DOHH2 (cell line): ENCODE results near the gene TRPC4AP.

Source experiments
- EZH2phosphoT487 ChIP-seq: fragments of 200-600 bp; sonication (generic); IDR thresholded peaks from 2 replicates; pipeline ENCODE4 v1.6.1; 2017; ENCODE audit warnings: borderline replicate concordance, mild to moderate bottlenecking, antibody characterized with exemption, low read length, moderate library complexity, mixed read lengths
- TF ChIP-seq, protein P1 (sequence below): fragments of 200-600 bp; sonication (generic); IDR thresholded peaks from one replicate; pipeline ENCODE4 v1.5.1; 2014; ENCODE audit warnings: antibody characterized with exemption, mild to moderate bottlenecking, low read depth, low read length; ENCODE audit not compliant: poor library complexity, severe bottlenecking

DNA sequence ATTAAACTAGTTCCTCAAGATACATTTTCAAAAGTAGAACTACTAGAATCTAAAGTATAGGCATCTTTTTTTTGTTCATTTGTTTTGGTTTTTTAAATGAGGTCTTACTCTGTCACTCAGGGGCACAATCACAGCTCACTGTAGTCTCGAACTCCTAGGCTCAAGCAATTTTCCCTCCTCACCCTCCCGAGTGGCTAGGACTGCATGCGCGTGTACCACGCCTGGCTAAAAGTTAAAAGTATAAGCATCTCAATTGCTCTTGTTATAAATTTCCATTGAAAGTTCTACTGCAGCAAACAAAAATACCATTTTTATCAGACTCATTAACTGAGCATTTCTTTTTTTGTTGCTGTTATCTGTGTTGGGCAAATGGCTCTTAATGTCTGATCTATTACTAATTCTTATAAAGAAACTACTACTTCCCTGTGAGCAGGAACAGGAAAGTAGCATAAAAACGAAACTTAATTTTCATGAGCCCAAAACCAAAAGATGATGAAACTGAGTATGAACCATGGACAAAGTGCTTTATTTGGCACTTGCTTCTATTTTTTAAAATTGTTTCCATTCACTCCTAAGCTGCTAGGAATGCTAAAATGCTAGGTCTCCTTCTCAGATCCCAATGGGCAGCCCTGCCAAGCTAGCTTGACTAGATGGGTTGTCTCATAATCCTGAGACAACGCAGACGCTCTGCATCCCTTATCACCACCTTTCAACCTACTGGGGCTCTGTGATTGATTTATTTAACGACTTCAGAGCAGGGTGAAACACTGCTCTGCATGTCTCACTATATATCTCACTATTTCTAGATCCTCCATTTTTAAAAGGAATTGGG lies 36.9 kb downstream of the TRPC4AP start:
- TF ChIP-seq, protein P1, sequence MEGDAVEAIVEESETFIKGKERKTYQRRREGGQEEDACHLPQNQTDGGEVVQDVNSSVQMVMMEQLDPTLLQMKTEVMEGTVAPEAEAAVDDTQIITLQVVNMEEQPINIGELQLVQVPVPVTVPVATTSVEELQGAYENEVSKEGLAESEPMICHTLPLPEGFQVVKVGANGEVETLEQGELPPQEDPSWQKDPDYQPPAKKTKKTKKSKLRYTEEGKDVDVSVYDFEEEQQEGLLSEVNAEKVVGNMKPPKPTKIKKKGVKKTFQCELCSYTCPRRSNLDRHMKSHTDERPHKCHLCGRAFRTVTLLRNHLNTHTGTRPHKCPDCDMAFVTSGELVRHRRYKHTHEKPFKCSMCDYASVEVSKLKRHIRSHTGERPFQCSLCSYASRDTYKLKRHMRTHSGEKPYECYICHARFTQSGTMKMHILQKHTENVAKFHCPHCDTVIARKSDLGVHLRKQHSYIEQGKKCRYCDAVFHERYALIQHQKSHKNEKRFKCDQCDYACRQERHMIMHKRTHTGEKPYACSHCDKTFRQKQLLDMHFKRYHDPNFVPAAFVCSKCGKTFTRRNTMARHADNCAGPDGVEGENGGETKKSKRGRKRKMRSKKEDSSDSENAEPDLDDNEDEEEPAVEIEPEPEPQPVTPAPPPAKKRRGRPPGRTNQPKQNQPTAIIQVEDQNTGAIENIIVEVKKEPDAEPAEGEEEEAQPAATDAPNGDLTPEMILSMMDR = no peak
- no peak for TF ChIP-seq EZH2phosphoT487
